GM19438 (cell line): Measurements from ENCODE around the gene CADM3.

ENCODE experiments used
- ATAC-seq: cut with Tn5 transposase; IDR thresholded peaks from one replicate; pipeline ENCODE4 v1.9.1; 2021; ENCODE audit warnings: low read depth; ENCODE audit not compliant: unreplicated experiment

The CADM3 gene

DNA sequence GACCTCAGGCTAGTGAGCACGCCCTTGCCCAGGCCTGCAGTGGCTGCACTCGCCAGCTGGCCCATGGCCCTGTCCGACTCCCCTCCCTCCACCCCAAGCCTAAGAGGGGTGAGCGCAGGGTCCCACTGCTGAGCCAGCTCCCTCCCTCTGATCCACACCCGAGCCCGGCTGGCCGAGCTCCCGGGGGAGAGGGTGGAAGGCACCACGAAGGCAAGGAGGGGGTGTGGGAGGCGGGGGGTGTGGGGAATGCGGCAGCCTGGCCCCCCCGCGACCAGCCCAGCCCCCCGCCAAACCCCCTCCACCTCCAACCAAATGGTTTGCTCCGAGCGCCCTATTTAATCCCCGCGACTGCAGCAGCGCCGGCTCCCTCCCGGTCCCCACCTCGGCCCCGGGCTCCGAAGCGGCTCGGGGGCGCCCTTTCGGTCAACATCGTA lies at the start of gene CADM3:
Gene CADM3, plus strand, starts transcription at position 362 of the 434 bp plus-strand sequence. CDS start 151 bp downstream, outside the sequence.
- ATAC-seq, result no peak

DNA sequence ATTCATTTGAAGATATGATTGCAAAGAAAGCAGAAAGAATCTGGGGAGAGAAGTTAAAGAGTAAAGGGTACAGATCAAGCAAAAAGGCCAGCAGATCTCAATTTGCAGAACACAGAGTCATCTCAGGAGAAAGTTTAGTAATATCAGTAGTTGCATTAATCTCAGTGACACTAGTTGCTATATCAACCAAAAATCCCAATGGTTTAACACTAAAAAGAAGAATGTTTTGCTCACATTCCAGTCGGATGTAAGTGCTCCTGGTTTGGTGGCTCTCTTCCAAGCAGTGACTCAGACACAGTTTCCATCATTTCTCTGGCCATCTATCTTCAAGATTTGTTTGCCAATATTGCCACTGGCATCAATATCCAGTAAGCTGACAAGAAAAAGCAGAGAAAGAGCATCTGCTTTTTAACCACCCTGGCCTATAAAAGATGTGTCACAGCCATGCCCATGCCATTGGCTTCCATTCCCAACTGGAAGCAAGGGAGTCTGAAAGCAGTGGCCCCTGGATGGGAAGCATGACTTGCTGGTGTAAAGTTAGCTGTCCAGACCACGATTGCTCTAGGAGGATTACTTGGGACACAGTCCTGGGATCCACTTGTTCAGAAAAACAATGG lies 49.3 kb upstream of the CADM3 start:
- peak; percentile 76 for ATAC-seq

DNA sequence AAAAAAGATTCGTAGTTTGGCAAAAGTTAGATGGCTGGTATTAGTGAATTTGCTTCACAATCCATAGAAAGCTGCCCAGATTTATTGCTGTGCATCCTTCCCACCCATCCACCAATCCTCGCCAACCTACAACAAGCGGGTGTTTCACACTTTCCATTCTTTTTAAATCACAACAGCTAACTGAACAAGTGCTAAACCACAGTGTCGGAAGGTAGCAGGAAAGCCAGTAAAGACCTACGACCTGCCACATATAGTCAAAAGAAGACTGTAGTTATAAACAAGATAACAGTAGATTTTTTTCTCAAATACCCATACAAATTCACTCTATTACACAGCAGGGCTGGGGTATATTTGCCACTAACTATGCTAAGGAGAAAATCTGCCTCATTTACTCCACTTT lies 47.8 kb upstream of the CADM3 start:
- ATAC-seq, result no peak

DNA sequence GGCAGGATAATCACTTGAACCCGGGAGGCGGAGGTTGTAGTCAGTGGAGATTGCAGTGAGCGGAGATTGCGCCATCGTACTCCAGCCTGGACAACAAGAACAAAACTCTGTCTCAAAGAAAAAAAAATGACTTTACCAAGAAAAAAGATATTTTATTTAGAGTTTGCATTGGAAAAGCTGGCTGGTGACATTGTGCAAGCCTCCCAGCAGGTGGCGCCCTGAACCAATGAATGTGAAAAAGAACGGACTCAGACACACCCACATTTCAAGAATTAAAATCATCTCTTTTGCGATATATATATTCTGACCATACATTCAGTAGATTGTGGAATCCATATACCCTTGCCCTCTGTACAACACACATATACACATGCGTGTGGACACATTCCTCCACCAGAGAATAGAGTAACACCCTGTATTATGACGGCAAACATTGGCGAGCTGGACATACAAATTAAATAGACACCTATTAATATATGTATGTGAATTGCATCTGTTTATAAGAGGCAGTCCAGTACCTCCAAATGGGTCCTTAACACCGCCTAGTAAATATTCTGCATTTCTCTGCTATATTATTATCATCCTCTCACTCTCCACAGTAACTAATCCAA lies 39.0 kb upstream of the CADM3 start:
- no peak for ATAC-seq

- no peak for ATAC-seq
These were observed 30.9 kb upstream of the CADM3 start for GRCh38 chr1:159140474-159140873.

- ATAC-seq, result no peak
These were observed 29.6 kb upstream of the CADM3 start for GRCh38 chr1:159141584-159142390.

DNA sequence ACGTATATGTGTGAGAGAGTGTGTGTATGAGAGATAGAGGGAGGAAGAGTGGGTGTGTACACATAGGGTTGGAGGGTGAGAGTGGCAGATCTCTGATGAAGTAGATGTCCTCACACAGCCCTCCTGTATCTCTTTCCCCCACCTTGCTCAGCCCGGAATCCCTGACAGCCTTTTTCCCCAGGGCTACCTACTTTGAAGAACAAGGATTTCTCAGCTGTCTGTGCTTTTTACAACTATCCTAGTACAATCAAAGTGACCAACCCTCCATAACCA lies 29.1 kb upstream of the CADM3 start:
- no peak for ATAC-seq

- no peak for ATAC-seq
These were observed 28.5 kb upstream of the CADM3 start for GRCh38 chr1:159142726-159143510.

- no peak for ATAC-seq
These were observed 26.8 kb upstream of the CADM3 start for GRCh38 chr1:159144571-159144970.

DNA sequence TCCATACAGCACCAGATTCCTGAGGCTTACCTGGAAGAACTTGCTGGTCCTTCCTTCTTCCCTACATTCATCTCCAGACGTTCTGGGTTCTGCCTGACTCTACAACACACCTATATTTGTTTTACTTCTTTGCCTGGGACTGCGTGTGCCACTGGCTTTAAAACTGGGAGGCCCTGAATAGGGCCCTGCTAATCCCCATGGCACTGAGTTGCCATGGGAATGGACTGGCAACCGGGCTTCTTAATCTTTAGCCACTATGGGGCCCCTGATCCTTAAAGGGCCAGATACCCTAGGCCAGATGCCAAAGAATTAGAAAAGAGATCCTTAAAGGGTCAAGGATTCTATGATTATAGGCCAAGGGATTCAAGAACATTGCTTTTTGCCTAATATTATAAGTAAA lies 24.4 kb upstream of the CADM3 start:
- no peak for ATAC-seq

GRCh38 chr1:159152031-159152430 lies 19.4 kb upstream of the CADM3 start:
- ATAC-seq, result no peak

GRCh38 chr1:159161001-159161718 lies 10.3 kb upstream of the CADM3 start:
- peak; percentile 96 for ATAC-seq

- no peak for ATAC-seq
These were observed 9.7 kb upstream of the CADM3 start for GRCh38 chr1:159161719-159162026.

- ATAC-seq, result no peak
These were observed 8.7 kb upstream of the CADM3 start for GRCh38 chr1:159162516-159163265.

- ATAC-seq, result no peak
These were observed 7.7 kb upstream of the CADM3 start for GRCh38 chr1:159163614-159164228.

DNA sequence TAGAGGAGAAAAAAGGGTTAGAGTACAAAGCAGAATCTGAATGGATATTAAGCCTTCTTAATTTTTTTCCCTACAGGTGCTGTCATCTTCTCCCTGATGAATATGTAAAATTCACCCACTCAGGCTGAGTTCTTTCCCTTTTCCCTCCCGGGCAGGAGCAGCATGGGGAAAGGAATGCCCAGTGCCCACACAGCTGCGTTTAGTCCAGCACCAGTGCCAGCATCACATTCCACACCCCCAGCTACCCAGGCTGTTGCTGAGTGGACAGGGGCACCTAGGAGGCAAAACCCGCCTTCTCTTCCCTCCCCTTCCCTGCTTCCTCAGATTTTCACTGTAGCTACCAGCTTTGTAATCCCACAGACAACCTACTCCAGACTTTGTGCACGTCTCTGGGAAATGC lies 3.4 kb upstream of the CADM3 start:
- ATAC-seq, result no peak

- ATAC-seq, result no peak
These were observed 776 bp upstream of the CADM3 start for GRCh38 chr1:159170639-159171038.

GRCh38 chr1:159171688-159172501 lies 480 bp downstream of the CADM3 start:
- ATAC-seq, result no peak
